Chondrocyte (in vitro differentiated cells): ENCODE measurements around the gene NOTCH1. TPM values are rescaled to one million over a fixed set of nuclear protein-coding genes. Genes with fewer than 3 reads are reported as not detected.

Source experiments
- DNase-seq: peaks from one replicate; pipeline ENCODE4 v3.0.0; 2021; ENCODE audit warnings: mixed read lengths, low spot score
- H3K27ac Mint-ChIP-seq: one replicate; pipeline ENCODE4 v1.8.0; 2021; ENCODE audit warnings: mild to moderate bottlenecking, moderate library complexity, mixed read lengths; ENCODE audit not compliant: unreplicated experiment
- H3K27me3 Mint-ChIP-seq: 2 replicates; pipeline ENCODE4 v1.8.0; 2021; ENCODE audit warnings: low read depth, mixed read lengths
- H3K36me3 Mint-ChIP-seq: 2 replicates; pipeline ENCODE4 v1.8.0; 2021; ENCODE audit warnings: low read depth, mixed read lengths
- H3K4me1 Mint-ChIP-seq: 2 replicates; pipeline ENCODE4 v1.8.0; 2021; ENCODE audit warnings: low read depth, mild to moderate bottlenecking, mixed read lengths
- H3K4me3 Mint-ChIP-seq: one replicate; pipeline ENCODE4 v1.8.0; 2021; ENCODE audit warnings: mild to moderate bottlenecking, moderate library complexity, mixed read lengths; ENCODE audit not compliant: unreplicated experiment
- H3K9me3 Mint-ChIP-seq: 2 replicates; pipeline ENCODE4 v1.8.0; 2021; ENCODE audit warnings: low read depth, mixed read lengths
- long read RNA-seq: library from polyadenylated mRNA; stranded (forward); transcript quantifications from one replicate; pipeline ENCODE4 v2.0.0, GENCODE V29; 2021
- total RNA-seq: library from RNA; stranded (reverse); gene quantifications from 3 replicates; pipeline ENCODE4 v1.2.1, GENCODE V29; 2021
- TF ChIP-seq, protein P1 (sequence below): fragments of 200-600 bp; sonication (generic); IDR thresholded peaks from 2 replicates; pipeline ENCODE4 v1.5.0; 2021; ENCODE audit warnings: antibody characterized with exemption, mild to moderate bottlenecking, moderate library complexity

NOTCH1 gene
- 11.6 to 28.7 TPM (median 27.5 TPM) in 3 replicates for total RNA-seq
- long read RNA-seq, partial matches to known transcripts = 20 of 20 reads
- long read RNA-seq, other reads (novel, unspliced or antisense) = 0 of 20 reads

DNA sequence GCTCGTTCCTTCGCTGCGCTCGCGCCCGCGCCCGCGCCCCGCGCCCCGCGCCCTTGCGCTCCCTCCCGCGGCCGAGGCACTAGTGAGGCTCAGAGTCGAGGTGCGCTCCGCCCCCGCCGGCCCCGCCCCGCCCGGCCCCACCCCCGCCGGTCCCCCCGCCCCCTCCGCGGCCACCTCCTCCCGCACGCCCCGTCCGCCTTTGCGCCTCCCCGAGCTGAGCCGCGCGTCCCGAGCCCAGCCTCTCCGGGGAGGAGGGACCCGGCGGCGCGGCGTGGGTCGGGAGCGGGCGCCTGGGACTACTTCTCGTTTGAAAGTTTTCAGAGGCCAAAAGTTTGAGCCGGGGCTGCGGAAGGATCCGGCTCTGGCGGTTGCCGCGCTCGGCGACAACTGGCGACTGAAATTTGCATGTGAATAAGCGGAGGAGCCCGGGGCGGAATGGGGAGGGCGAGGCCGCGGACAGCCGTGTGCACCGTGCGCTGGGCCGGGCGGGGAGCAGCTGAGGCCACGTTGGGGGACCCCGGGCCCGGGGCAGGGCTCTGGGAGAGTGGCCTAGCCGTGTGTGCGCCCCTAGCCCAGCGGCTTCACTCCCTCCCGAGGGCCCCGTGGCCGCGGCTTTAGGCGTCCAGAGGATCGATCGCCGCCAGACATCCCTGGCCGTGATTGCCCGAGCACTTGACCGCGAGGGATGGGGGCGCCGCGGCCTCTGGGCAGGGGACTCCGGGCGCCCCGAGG lies at the start of gene NOTCH1:
Gene NOTCH1 (minus strand): TSS at position 84 of the 732 bp plus-strand sequence. CDS start 262 bp downstream, outside the sequence.
- no peaks in the 10 kb centered on the region for H3K27me3 Mint-ChIP-seq
- H3K4me3 Mint-ChIP-seq = peak within 1 kb of the TSS; percentile 78
- no peaks in the 10 kb centered on the region for H3K36me3 Mint-ChIP-seq
- TF ChIP-seq, protein P1, sequence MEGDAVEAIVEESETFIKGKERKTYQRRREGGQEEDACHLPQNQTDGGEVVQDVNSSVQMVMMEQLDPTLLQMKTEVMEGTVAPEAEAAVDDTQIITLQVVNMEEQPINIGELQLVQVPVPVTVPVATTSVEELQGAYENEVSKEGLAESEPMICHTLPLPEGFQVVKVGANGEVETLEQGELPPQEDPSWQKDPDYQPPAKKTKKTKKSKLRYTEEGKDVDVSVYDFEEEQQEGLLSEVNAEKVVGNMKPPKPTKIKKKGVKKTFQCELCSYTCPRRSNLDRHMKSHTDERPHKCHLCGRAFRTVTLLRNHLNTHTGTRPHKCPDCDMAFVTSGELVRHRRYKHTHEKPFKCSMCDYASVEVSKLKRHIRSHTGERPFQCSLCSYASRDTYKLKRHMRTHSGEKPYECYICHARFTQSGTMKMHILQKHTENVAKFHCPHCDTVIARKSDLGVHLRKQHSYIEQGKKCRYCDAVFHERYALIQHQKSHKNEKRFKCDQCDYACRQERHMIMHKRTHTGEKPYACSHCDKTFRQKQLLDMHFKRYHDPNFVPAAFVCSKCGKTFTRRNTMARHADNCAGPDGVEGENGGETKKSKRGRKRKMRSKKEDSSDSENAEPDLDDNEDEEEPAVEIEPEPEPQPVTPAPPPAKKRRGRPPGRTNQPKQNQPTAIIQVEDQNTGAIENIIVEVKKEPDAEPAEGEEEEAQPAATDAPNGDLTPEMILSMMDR = no peak
- H3K4me1 Mint-ChIP-seq = peaks cover 33% of the 10 kb centered on the region
- no peak for DNase-seq
- peak within 1 kb of the TSS; percentile 87 for H3K27ac Mint-ChIP-seq
- H3K9me3 Mint-ChIP-seq = no peaks in the 10 kb centered on the region

DNA sequence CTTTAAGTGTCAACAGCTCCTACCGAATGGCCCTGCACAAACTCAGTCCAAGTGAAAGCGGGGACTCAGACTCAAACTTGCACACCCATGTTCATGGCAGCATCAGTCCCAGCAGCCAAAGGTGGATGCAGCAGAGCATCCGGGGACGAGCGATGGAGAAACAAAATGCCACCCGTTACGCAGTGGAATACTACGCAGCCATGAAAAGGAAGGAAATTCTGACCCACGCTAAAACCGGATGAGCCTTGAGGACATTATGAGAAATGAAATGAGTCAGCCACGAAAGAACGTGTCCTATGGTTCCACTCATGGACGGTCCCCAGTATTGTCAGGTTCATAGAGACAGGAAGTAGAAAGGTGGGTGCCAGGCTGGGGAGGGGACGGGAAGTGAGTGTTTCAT lies 48.6 kb upstream of the NOTCH1 start:
- H3K4me1 Mint-ChIP-seq = no peaks in the 10 kb centered on the region

DNA sequence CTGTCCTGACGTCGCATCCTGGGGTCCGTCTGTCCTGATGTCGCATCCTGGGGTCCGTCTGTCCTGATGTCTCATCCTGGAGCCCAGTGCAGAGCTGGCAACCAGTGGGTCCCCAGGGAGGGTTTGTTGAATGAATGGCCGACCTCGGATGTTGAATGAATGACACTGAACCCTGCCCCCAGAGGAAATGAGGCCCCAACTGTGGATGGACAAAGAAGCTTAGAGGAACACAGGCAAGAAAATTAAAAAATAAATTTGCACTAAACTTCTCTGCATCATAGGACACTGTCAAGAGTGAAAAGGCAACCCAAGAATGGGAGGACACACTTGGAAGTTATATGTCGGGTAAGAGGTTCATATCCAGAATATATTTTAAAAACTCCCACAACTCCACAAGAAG lies 47.7 kb upstream of the NOTCH1 start:
- Mint-ChIP-seq H3K27me3 (no peaks in the 10 kb centered on the region), H3K27ac (no peak overlapping the region), H3K36me3 (no peaks in the 10 kb centered on the region), H3K9me3 (no peaks in the 10 kb centered on the region), H3K4me3 (no peak overlapping the region), H3K4me1 (peaks cover 3% of the 10 kb centered on the region)
- DNase-seq = no peak
- TF ChIP-seq, protein P1 = no peak

More for the DNA sequence above, 48.6 kb upstream of the NOTCH1 start:
- Mint-ChIP-seq H3K36me3 (no peaks in the 10 kb centered on the region), H3K27ac (no peak overlapping the region), H3K9me3 (no peaks in the 10 kb centered on the region), H3K4me3 (no peak overlapping the region), H3K27me3 (no peaks in the 10 kb centered on the region)
- DNase-seq = no peak
- TF ChIP-seq, protein P1 = no peak

DNA sequence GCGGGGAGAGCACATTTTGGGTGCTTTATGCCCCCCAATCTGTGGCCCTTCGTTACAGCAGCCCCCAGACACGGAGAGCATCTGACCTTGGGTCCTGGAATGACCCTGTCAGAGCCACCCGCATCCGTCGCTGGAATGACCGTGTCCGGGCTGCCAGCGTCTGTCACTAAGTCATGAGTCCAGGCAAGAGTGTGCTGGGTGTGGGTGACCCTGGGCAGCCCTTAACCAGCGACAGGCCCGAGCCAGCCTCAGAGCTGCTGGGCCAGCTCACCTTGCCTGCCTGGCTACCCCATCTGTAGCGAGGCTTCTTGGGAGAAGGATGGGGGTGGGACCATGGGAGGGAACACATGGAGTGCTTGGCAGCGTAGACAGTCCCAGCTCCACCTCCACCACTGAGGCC lies 46.8 kb upstream of the NOTCH1 start:
- Mint-ChIP-seq H3K4me3 (no peak overlapping the region), H3K27ac (no peak overlapping the region), H3K4me1 (peaks cover 9% of the 10 kb centered on the region), H3K9me3 (no peaks in the 10 kb centered on the region), H3K36me3 (no peaks in the 10 kb centered on the region), H3K27me3 (no peaks in the 10 kb centered on the region)
- no peak for DNase-seq
- TF ChIP-seq, protein P1 = no peak

DNA sequence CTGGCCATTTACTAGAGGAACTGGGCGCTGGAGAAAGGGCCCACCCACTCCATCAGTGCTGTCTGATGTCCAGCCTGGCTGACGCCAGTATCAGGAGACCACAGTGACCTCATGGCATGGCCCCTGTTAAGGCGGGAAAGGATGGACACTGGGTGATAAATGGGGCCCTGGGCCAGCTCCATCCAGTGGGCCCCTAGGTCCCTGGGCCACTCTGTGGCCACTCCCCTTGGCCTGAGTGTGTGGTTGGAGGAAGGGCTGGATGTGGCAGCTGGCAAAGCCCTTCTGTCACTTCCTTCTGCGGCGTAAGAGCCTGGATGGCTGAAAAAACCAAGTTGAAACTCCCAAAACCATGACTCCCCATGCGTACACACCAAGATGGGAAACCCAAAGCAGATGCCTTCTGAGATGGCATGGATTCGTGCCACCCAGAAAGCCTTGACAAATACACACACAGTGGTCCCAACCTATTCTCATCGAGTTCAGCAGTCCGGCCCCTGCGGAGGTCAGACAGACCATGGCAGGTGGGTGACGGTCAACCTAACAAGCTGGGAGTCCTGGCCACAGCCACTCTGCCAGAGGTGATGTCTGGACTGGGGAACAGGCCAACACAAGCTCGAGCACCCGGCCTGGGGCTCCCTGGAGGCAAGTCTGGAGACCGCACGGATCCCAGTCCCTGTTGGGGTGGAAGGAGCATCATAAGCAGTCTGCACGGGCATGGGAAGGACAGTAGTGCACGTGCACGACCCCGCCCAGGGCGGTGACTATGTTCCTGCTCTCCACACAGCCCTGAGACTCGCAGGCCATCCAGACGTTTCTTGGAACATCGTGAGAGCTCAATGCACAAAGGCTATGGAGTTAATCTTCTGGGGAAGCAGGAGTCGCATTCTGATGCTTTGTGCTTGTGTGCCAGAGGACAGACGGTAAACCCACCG lies 45.2 kb upstream of the NOTCH1 start:
- H3K4me3 Mint-ChIP-seq = no peak overlapping the region
- TF ChIP-seq, protein P1 = no peak
- no peaks in the 10 kb centered on the region for H3K36me3 Mint-ChIP-seq
- H3K27ac Mint-ChIP-seq = no peak overlapping the region
- H3K9me3 Mint-ChIP-seq = no peaks in the 10 kb centered on the region
- peaks cover 12% of the 10 kb centered on the region for H3K4me1 Mint-ChIP-seq
- no peak for DNase-seq
- no peaks in the 10 kb centered on the region for H3K27me3 Mint-ChIP-seq
